A549 (cell line): Measurements from ENCODE around the gene DAB1. TPM values are rescaled to one million over a fixed set of nuclear protein-coding genes. Genes with fewer than 3 reads are reported as not detected.

Experiments used
- ATAC-seq, 2 experiments: fragments of 200-7000 bp in 1 of 2; fragments of >200 bp in 1 of 2; cut with Nextera tagmentation in 1 of 2; cut with Tn5 transposase in 1 of 2; 3 replicates each; pipeline versions ENCODE4 v1.8.0 to v1.9.1; 2018 to 2020; ENCODE audit warnings: mild to moderate bottlenecking in 1 of 2, moderate library complexity in 1 of 2
- CTCF ChIA-PET: fragments of 300-600 bp; sonication (Branson Sonifier 250); formaldehyde crosslinking; extraction: SDS; loops from one replicate; lab custom pipeline; 2021; ENCODE audit warnings: antibody characterized with exemption, inconsistent platforms; lab: Yijun Ruan, JAX
- POLR2A ChIA-PET: fragments of 350-600 bp; formaldehyde crosslinking; extraction: SDS; loops from one replicate; lab custom pipeline; 2021; ENCODE audit warnings: antibody characterized with exemption, inconsistent platforms; lab: Yijun Ruan, JAX
- DNase-seq, 2 experiments: peaks; one replicate each; pipeline versions ENCODE4 v3.0.0 to v3.0.0-alpha.2; 2011 to 2016; ENCODE audit warnings: low read depth in 1 of 2, low spot score in 1 of 2
- FAIRE-seq: peaks from 2 replicates; lab custom pipeline; 2011; peaks lifted over from hg19 to GRCh38; lab: Jason Lieb, UNC
- H3K27ac ChIP-seq, 2 experiments: fragments of >200 bp; sonication (Bioruptor Twin); formaldehyde crosslinking; 3 replicates each; pipeline ENCODE4 v1.5.1; 2016 to 2017
- H3K4me1 ChIP-seq: fragments of >200 bp; sonication (Bioruptor Twin); formaldehyde crosslinking; 3 replicates; pipeline ENCODE4 v1.6.1; 2016
- H3K4me2 ChIP-seq: fragments of >200 bp; sonication (Bioruptor Twin); formaldehyde crosslinking; 3 replicates; pipeline ENCODE4 v1.6.1; 2016
- H3K4me3 ChIP-seq: fragments of >200 bp; sonication (Bioruptor Twin); formaldehyde crosslinking; 3 replicates; pipeline ENCODE4 v1.5.1; 2016
- H3K9me3 ChIP-seq: fragments of >200 bp; sonication (Bioruptor Twin); formaldehyde crosslinking; 3 replicates; pipeline ENCODE4 v1.6.1; 2016
- CBX2 ChIP-seq: fragments of 200-600 bp; sonication (generic); IDR thresholded peaks from 2 replicates; pipeline ENCODE4 v1.6.1; 2016; ENCODE audit warnings: low read depth, mild to moderate bottlenecking, borderline replicate concordance
- CBX8 ChIP-seq: fragments of 200-600 bp; sonication (generic); IDR thresholded peaks from 2 replicates; pipeline ENCODE4 v1.6.1; 2016
- CHD4 ChIP-seq: fragments of 200-600 bp; sonication (generic); IDR thresholded peaks from 2 replicates; pipeline ENCODE4 v1.6.1; 2016; ENCODE audit warnings: antibody characterized with exemption, mild to moderate bottlenecking, borderline replicate concordance
- CTCF ChIP-seq: fragments of >200 bp; sonication (Bioruptor Twin); formaldehyde crosslinking; IDR thresholded peaks from 3 replicates; pipeline ENCODE4 v1.5.1; 2016
- E2F6 ChIP-seq: IDR thresholded peaks from 2 replicates; pipeline ENCODE4 v1.6.1; 2012; ENCODE audit warnings: low read depth, borderline replicate concordance
- EP300 ChIP-seq, 2 experiments: fragments of >200 bp; sonication (Bioruptor Twin); formaldehyde crosslinking; IDR thresholded peaks; 2 replicates in 1 of 2; 3 replicates in 1 of 2; pipeline ENCODE4 v1.6.1; 2016 to 2017
- FOSB ChIP-seq: fragments of 250-450 bp; sonication (Bioruptor Pico); IDR thresholded peaks from 2 replicates; pipeline ENCODE4 v1.5.0; 2020; ENCODE audit warnings: mild to moderate bottlenecking, moderate library complexity
- FOXS1 ChIP-seq: fragments of 250-450 bp; sonication (Bioruptor Pico); IDR thresholded peaks from 2 replicates; pipeline ENCODE4 v1.5.0; 2020; ENCODE audit warnings: mild to moderate bottlenecking, moderate library complexity
- HES2 ChIP-seq: fragments of >200 bp; sonication (Bioruptor Twin); formaldehyde crosslinking; IDR thresholded peaks from 2 replicates; pipeline ENCODE4 v1.6.1; 2016
- HOXA7 ChIP-seq: fragments of 250-450 bp; sonication (Bioruptor Pico); IDR thresholded peaks from 2 replicates; pipeline ENCODE4 v1.5.0; 2020; ENCODE audit warnings: mild to moderate bottlenecking, moderate library complexity
- HOXB5 ChIP-seq: fragments of 250-450 bp; sonication (Bioruptor Pico); IDR thresholded peaks from 2 replicates; pipeline ENCODE4 v1.5.0; 2020; ENCODE audit warnings: mild to moderate bottlenecking, moderate library complexity
- JUNB ChIP-seq: fragments of >200 bp; sonication (Bioruptor Twin); formaldehyde crosslinking; IDR thresholded peaks from 2 replicates; pipeline ENCODE4 v1.6.1; 2016
- KDM5A ChIP-seq: fragments of 200-600 bp; sonication (generic); IDR thresholded peaks from 2 replicates; pipeline ENCODE4 v1.6.1; 2016; ENCODE audit warnings: antibody characterized with exemption, mild to moderate bottlenecking
- MAFK ChIP-seq: fragments of 450-650 bp; IDR thresholded peaks from 2 replicates; pipeline ENCODE4 v1.6.1; 2014; ENCODE audit not compliant: partially characterized antibody
- MAX ChIP-seq: IDR thresholded peaks from 2 replicates; pipeline ENCODE4 v1.6.1; 2012
- MYC ChIP-seq: IDR thresholded peaks from 2 replicates; pipeline ENCODE4 v1.6.1; 2012; ENCODE audit warnings: mild to moderate bottlenecking, inconsistent platforms, low read length, improper control_type of control experiment, borderline replicate concordance
- PBX3 ChIP-seq: IDR thresholded peaks from 2 replicates; pipeline ENCODE4 v1.6.1; 2012
- POLR2A ChIP-seq: IDR thresholded peaks from 2 replicates; pipeline ENCODE4 v1.6.1; 2012; ENCODE audit warnings: mild to moderate bottlenecking, low read length
- POLR2AphosphoS2 ChIP-seq: conservative IDR thresholded peaks from 2 replicates; pipeline ENCODE4 v1.6.1; 2012; ENCODE audit warnings: low read length, improper control_type of control experiment, inconsistent platforms
- RCOR1 ChIP-seq: fragments of 150-350 bp; IDR thresholded peaks from 2 replicates; pipeline ENCODE4 v1.6.1; 2014; ENCODE audit warnings: antibody characterized with exemption, low read length, low read depth
- REST ChIP-seq: fragments of 200-600 bp; sonication (generic); IDR thresholded peaks from 2 replicates; pipeline ENCODE4 v1.6.1; 2016; ENCODE audit warnings: antibody characterized with exemption, mild to moderate bottlenecking, moderate library complexity
- SMC3 ChIP-seq: fragments of >200 bp; sonication (Bioruptor Twin); formaldehyde crosslinking; IDR thresholded peaks from 3 replicates; pipeline ENCODE4 v1.6.1; 2018; ENCODE audit warnings: inconsistent platforms
- TFCP2L1 ChIP-seq: fragments of 250-450 bp; sonication (Bioruptor Pico); IDR thresholded peaks from 2 replicates; pipeline ENCODE4 v1.5.0; 2021; ENCODE audit warnings: mild to moderate bottlenecking
- ZFP36 ChIP-seq: fragments of 450-650 bp; IDR thresholded peaks from 2 replicates; pipeline ENCODE4 v1.6.1; 2014; ENCODE audit warnings: borderline replicate concordance; ENCODE audit not compliant: partially characterized antibody
- WGBS: methylation state at CpG from one replicate; pipeline ENCODE4 v1.1.6; 2017; ENCODE audit errors: missing lambda C conversion rate; 5-methylcytosine and 5-hydroxymethylcytosine counted together
- polyA plus RNA-seq, 4 experiments: library from polyadenylated mRNA; depleted of rRNA in 3 of 4; stranded (reverse); fragments of >200 nt; fragmentation: RNase III in 1 of 4; extraction: RNeasy Plus Mini Kit Qiagen cat#74134 plus additional on column Dnase treatment in 1 of 4; gene quantifications; 2 replicates in 3 of 4; 3 replicates in 1 of 4; pipeline ENCODE4 v1.2.3, GENCODE V29; 2011 to 2017

DAB1 gene
- polyA plus RNA-seq, 2 of the 4 experiments (the other 2 are of a cell fraction), result not detected

GRCh38 chr1:57234459-57234858 lies 189.4 kb downstream of the DAB1 start:
- Histone ChIP-seq H3K4me2 (no peak overlapping the region), H3K27ac (no peak overlapping the region), H3K4me1 (no peaks in the 10 kb centered on the region), H3K4me3 (no peak overlapping the region), H3K9me3 (no peaks in the 10 kb centered on the region)
- TF ChIP-seq FOSB (CRISPR knock-in tag), result no peak
- no peak for TF ChIP-seq MYC
- TF ChIP-seq HOXA7 (CRISPR knock-in tag), result no peak
- TF ChIP-seq ZFP36, result no peak
- TF ChIP-seq CBX8, result no peak
- no peak for TF ChIP-seq FOXS1 (CRISPR knock-in tag)
- no peak for TF ChIP-seq MAFK
- TF ChIP-seq REST, result no peak
- no peak for TF ChIP-seq E2F6
- TF ChIP-seq SMC3, result no peak
- no peak for TF ChIP-seq JUNB
- no peak for TF ChIP-seq KDM5A
- no peak for TF ChIP-seq PBX3
- POLR2A ChIA-PET, result no interaction called here
- CTCF ChIA-PET, result no interaction called here
- ATAC-seq, result no peak
- FAIRE-seq, result no peak
- DNase-seq, result no peak

- no peak overlapping the region for H3K4me2 ChIP-seq
- CTCF ChIA-PET, result no interaction called here
- TF ChIP-seq MAX, result no peak
- no peak for FAIRE-seq
- no peak overlapping the region for H3K27ac ChIP-seq
- POLR2A ChIA-PET, result no interaction called here
- H3K9me3 ChIP-seq, result no peaks in the 10 kb centered on the region
- WGBS, result 17% methylated on average over 3 of the region's 3 CpGs
- no peak for ATAC-seq
- peak in 1 of 2 experiments; percentile 1 for DNase-seq
- H3K4me1 ChIP-seq, result no peaks in the 10 kb centered on the region
- H3K4me3 ChIP-seq, result no peak overlapping the region
Observed at GRCh38 chr1:57232500-57232899, 191.4 kb downstream of the DAB1 start.

GRCh38 chr1:57229998-57230397 lies 193.9 kb downstream of the DAB1 start:
- WGBS, result 37% methylated on average over 2 of the region's 2 CpGs
- H3K4me2 ChIP-seq, result no peak overlapping the region
- no peak for TF ChIP-seq HOXB5 (CRISPR knock-in tag)
- no peak for TF ChIP-seq CHD4
- no peak for TF ChIP-seq CBX2
- no peak for TF ChIP-seq POLR2AphosphoS2
- TF ChIP-seq POLR2A, result no peak
- TF ChIP-seq HES2, result no peak
- no peak for TF ChIP-seq CTCF
- no peak for TF ChIP-seq RCOR1
- no peak for TF ChIP-seq EP300 (IDR thresholded peaks at IDR 0.05)
- no peak for TF ChIP-seq TFCP2L1 (CRISPR knock-in tag)
- no peak for TF ChIP-seq JUNB
- no peak for TF ChIP-seq KDM5A
- TF ChIP-seq, all 56 proteins: peak for 0
- ATAC-seq (no peak), FAIRE-seq (no peak), DNase-seq (no peak)
- Histone ChIP-seq H3K4me3 (no peak overlapping the region), H3K9me3 (no peaks in the 10 kb centered on the region), H3K4me1 (no peaks in the 10 kb centered on the region), H3K27ac (no peak overlapping the region)
- POLR2A ChIA-PET, result no interaction called here
- CTCF ChIA-PET, result no interaction called here
